HEK293T (cell line): ENCODE measurements around the gene SYT2.

Source experiments
- CTBP1 ChIP-seq: fragments of 450-650 bp; IDR thresholded peaks from 2 replicates; pipeline ENCODE4 v1.6.1; 2016; ENCODE audit warnings: borderline replicate concordance
- FOXA1 ChIP-seq: fragments of 450-650 bp; IDR thresholded peaks from 2 replicates; pipeline ENCODE4 v1.6.1; 2016; ENCODE audit warnings: mild to moderate bottlenecking
- HDGF ChIP-seq: fragments of 450-650 bp; IDR thresholded peaks from 2 replicates; pipeline ENCODE4 v1.6.1; 2017; ENCODE audit warnings: antibody characterized with exemption, borderline replicate concordance
- TF ChIP-seq, protein P1 (sequence below): fragments of 450-650 bp; IDR thresholded peaks from 2 replicates; pipeline ENCODE4 v1.6.1; 2016

DNA sequence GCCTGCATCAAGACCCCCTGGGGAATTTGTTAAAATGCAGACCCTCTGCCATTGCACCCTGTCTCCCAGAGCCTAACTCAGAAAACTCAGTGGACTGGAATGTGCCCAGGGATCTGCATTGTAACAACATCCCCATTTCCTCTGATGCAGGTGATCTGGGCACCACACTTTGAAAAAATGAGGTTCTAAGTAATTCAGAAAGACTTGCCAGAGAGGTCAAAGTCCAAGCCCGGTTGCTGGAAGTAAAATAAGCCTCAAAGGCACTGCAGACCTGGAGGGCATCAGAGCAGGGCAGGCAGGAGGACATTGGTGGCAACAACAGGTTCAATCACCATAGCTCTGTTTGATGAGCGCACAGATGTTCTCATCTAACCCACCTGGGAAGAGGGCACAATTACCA, 90.7 kb downstream of the SYT2 start:
- TF ChIP-seq HDGF (no peak), CTBP1 (no peak), FOXA1 (no peak)
- TF ChIP-seq, protein P1, sequence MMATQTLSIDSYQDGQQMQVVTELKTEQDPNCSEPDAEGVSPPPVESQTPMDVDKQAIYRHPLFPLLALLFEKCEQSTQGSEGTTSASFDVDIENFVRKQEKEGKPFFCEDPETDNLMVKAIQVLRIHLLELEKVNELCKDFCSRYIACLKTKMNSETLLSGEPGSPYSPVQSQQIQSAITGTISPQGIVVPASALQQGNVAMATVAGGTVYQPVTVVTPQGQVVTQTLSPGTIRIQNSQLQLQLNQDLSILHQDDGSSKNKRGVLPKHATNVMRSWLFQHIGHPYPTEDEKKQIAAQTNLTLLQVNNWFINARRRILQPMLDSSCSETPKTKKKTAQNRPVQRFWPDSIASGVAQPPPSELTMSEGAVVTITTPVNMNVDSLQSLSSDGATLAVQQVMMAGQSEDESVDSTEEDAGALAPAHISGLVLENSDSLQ: no peak
